DMS 273 (cell line): ENCODE results near the gene FAM110D.

Experiments
- DNase-seq: peaks from one replicate; lab custom pipeline; 2025; ENCODE audit not compliant: unreplicated experiment; lab: John Stamatoyannopoulos, UW

FAM110D gene

GRCh38 chr1:26158908-26159742 is at the start of gene FAM110D:
Gene FAM110D (plus strand): TSS chr1:26159079. CDS start chr1:26161292, 2,213 bp downstream.
- peak; percentile 50 for DNase-seq

DNA sequence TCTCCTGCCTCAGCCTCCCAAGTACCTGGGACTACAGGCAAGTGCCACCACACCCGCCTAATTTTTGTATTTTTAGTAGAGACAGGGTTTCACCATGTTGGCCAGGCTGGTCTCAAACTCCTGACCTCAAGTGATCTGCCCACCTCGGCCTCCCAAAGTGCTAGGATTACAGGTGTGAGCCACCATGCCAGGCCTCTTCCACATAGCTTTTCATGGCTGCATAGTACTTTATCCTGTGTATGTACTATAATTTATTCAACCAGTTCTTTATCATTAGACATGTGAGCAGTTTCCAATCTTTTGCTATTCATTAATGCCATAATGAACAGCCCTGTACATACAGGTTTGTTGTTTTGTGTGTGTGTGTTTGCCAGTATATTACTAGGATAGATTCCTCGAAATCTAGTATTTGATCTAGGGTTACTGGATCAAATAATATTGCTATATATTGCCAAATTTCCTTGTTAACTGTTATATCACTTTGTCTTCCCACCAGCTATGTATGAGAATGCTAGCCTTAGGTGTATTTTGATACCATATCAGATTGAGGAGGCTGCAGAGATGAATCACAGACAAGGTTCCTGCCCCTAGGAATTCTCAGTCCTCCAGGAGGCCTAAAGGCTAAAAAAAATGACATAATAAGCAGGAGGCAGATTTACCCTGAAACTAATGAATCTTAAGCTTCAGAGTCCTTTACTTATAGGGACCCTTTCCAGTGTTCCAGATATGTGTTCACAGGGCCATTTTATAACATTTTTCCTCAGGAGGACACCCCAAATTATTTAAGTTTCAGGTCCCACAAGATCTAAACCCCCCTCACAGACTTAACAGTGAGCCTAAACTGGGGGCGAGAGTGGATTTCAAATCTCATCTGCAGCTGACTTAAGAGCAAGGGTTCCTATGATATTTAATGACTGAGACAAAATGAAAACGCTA is 49.4 kb upstream of the FAM110D start:
- no peak for DNase-seq

DNA sequence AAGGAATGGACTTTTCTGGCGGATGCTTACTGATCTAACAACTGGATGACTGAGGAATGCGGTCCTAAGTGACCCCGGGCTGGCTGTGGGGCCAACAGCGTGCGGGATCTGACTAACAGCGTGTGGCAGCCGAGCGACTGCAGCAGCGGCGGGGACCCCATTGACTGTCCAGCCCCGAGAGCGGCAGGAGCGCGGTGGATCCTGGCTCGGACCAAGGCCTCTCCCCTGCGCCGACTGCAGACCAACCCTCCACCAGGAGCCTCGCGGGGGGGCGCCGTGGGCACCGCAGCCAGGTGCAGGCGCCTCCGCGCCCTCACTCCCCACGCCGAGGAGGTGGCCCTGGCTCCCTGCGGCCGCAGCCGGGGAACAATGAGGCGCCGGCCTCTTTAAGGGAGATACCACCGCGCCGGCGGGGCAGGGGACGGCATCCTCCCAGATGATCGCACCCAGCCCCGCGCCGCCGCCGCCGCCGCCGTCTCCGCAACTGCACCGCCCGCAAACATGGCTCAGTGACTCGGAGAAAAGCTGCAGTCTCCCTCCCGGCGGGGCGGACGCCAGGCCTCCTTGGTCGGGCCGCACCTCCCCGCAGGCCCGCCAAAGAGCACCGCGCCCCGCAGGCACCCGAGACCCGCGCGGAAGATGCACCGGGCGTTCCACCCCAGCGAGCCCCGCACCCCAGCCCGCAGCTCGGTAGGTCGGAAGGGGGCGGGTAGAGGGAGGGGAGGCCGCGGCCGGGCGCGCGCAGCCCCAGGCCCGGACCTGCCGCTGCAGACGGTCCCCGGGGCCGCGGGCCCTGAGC is 47.9 kb upstream of the FAM110D start:
- peak; percentile 85 for DNase-seq

DNA sequence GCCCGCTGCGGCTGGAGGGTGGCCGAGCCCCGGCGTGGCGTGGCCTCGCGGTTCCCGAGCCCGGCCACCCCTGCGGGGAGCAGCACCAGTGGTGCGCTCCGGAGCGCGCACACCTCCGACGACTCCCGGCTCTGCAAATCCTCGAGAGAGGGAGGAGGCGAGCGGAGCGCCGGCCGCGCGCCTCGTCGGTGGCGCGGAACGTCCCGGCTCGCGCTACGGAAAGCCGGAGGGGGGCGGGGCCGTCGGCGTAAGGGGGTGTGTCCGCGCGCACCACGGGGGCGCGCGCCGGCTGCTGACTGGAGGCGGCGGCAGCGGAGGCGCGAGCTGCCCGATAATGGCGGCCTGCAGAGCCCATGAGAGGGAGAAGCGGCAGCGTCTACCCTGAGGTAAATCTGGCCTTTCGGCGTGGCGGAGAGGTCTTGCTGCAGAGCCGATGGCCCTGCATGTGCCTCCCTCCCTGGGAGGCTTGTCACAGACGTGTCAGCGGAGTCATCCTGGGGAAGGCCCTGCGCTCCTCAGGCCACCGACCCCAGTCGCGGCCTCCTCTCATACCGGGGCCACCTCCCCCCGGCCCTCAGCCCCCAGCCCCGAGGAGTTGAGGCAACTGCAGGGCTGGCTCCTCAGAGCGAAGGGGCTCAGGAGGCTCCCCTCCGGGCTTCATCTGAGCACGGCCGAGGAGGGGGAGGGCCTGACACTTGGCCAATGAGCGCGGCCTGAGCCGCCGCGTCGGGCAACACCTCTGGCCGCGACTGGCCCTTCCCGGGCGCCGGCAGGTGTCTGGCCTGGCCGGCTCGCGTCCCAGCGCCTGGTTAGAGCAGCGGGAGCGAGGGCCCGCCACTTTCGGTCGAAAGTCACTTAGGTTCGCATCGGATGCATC is 47.1 kb upstream of the FAM110D start, which contains the start of gene PDIK1L:
Gene PDIK1L, plus strand, starts transcription at position 295 of the 877 bp plus-strand sequence. CDS start 2,485 bp downstream, outside the sequence.
- DNase-seq, result peak; percentile 98

GRCh38 chr1:26112407-26112775 is 46.5 kb upstream of the FAM110D start:
- DNase-seq, result no peak

DNA sequence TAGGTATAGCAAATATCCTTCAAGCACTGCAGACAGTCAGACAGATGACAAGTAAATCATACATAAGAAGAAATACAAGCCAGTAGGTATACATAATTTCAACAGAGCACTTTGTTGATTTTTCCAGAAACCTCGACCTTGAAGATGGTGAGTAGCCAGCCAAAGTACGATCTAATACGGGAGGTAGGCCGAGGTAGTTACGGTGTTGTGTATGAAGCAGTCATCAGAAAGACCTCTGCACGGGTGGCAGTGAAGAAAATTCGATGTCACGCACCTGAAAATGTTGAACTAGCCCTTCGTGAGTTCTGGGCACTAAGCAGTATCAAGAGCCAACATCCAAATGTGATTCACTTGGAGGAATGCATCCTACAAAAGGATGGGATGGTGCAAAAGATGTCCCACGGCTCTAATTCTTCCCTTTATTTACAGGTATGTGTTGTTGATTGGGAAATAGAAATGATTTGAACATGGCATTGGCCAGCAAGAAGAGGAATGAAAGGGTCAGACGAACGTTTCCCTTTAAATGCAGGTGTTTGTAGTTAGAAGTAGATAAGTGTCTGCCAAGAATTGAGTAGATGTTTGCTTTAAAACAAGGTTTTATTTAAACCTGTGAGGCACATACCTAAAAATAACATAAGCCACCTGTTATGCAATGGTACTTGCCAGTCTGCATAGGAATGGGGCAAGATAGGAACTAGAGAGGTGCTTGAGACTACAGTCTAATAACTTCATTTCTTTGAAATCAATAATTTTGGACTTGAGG is 44.5 kb upstream of the FAM110D start:
- DNase-seq, result no peak

DNA sequence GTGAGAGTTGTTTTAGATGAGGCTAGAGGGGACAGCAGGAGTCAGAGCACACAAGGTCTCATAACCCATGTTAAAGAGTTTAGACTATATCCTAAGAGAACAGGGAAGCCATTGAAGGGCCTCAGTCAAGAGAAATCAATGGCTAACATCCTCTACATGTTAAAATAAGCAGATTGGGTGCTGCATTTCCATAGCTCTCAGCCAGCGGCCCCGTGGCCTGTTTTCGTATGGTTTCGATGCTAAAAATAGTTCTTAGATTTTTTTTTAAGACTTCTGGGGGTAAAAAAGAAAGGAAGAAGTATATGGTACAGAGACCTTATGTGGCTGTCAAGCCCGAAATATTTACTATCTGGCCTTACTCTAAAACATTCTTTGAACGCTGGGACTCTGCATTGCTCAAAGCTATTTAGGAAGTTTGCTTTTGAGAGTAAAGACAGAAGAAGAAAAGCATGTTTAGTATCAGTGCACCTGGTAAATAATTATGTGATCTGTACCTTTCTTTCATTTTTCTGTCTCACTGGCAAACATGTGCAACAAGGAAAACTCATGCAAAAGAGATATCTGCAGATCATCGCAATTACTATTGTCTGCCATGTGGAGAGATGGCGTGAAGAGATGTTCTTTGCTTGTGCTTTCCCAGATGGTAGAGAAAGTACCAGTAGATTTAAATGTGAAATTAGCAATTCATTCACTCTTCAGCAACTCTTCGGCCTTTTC is 38.8 kb upstream of the FAM110D start:
- no peak for DNase-seq

DNA sequence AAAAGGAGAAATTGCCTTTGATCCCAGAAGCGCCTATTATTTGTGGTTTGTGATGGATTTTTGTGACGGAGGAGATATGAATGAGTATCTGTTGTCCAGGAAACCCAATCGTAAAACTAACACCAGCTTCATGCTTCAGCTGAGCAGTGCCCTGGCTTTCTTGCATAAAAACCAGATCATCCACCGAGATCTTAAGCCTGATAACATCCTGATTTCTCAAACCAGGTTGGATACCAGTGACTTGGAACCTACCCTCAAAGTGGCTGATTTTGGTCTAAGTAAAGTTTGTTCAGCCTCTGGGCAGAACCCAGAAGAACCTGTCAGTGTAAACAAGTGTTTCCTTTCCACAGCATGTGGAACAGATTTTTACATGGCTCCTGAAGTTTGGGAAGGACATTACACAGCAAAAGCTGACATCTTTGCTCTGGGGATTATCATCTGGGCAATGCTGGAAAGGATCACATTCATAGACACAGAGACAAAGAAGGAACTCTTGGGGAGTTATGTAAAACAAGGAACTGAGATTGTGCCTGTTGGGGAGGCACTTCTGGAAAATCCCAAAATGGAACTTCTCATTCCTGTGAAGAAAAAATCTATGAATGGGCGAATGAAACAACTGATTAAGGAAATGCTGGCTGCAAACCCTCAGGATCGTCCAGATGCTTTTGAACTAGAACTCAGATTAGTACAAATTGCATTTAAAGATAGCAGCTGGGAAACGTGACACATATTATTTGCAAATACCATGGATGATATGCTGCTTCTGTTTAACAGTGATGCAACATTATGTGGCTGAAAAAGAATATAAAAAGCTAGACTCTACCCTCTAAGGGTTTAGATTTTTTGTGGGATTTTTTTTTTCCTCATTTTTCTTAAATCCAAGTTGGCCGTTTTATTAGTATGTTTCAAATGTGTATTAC is 36.8 kb upstream of the FAM110D start:
- no peak for DNase-seq

- no peak for DNase-seq
These were observed 35.6 kb upstream of the FAM110D start for GRCh38 chr1:26122988-26123973.

DNA sequence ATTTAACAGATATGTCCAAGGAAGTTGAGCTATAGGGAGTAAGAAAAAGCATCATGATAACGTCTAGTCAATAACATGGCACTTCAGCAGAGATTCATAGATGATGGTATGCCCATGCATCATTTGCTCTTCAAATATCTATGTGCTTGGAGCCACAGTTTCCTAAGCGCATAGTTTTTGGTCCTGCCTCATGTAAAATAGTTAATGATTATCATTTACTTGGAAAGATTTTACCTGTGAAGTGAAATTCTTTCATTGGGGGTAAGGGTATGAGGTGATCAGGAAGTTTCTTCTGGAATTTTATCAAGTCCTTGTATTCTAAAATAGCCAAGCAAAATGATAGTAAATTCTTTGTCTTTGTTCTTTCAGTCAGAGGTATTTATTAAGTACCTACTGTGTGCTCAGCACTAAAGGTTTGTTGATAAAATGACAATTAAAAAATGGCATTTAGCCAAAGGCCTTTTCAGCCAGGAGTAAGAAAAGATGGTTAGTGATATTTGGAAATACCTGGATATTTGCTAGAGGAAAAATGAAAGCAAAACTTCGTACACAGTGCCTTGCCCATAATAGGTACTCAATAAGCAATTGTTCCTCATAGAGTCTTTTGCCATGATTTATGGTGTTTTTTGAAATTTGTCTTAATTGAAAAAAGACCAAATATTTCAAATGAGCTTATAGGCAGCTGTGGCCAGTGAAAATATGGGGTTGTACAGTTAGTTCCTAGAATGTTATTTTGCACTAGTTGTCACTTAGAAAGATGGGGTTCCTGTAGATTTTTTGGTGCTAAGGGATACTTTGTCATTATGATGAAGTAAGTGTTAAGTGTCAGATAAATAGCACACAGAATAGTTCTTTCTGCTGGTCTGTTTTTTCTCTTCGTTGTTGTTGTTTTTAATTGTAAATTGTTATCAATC is 34.2 kb upstream of the FAM110D start:
- no peak for DNase-seq

DNA sequence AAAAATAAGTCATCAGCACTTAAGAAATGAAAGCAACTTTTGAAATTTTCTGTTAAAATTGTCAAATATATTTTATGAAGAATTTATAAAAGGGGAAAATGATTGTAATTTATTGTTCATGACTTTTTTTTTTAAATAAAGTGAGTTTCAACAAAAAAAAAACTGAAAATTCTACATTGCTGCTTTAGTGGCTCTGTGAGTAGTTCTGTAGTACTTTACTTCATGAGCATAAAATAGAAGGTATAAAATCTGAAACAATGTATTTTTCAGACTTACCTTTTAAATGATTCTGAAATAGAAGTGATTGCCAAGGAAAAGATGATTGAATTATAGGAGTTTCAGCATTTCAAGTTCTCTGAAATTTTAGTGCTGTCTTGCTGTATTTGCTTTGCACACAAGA is 33.5 kb upstream of the FAM110D start:
- no peak for DNase-seq

DNA sequence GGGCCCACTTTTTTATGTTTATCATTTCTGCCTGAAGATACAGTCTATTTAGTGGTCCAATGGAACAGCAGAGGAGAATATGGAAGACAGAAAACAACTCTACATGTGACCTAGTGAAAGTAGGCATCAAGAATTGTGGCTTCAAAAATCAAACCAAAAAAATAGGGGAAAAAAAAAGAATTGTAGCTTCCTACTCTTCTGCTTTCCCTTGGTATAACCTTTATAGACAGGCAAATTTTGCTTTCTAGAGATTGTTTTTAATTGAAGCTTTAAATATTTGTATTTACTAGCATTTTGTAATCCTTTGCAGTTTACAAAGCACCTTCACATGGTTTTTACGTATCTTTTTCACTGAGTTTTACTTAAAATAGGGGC is 32.9 kb upstream of the FAM110D start:
- no peak for DNase-seq

- peak; percentile 84 for DNase-seq
These were observed 32.4 kb upstream of the FAM110D start for GRCh38 chr1:26126321-26127084.
